Sigmoid colon (tissue), 7 donors: ENCODE data around the gene MCCC1. TPM values are rescaled to one million over a fixed set of nuclear protein-coding genes. Genes with fewer than 3 reads are reported as not detected.
"Not testable (repeated sequence)": the region's sequence is repeated elsewhere in the genome, so short reads cannot be mapped to it uniquely, and the experiment has no call there.

Source experiments
- DNase-seq: peaks from one replicate; pipeline ENCODE4 v3.0.0-alpha.2; 2019
- H3K27ac ChIP-seq, 4 donors: fragments of 200-600 bp; sonication (generic); one replicate each; pipeline ENCODE4 v1.5.1; 2016 to 2019; ENCODE audit warnings: mild to moderate bottlenecking in 1 of 4
- H3K27me3 ChIP-seq, 3 donors: fragments of 200-600 bp; sonication (generic); one replicate each; pipeline ENCODE4 v1.5.1; 2019; ENCODE audit warnings: mild to moderate bottlenecking in 1 of 3
- H3K36me3 ChIP-seq, 4 donors: fragments of 200-600 bp; sonication (generic); one replicate each; pipeline ENCODE4 v1.5.1; 2016 to 2019
- H3K4me1 ChIP-seq, 4 donors: fragments of 200-600 bp; sonication (generic); one replicate each; pipeline ENCODE4 v1.5.1; 2017 to 2019
- H3K4me3 ChIP-seq, 4 donors: fragments of 200-600 bp; sonication (generic); one replicate each; pipeline ENCODE4 v1.5.1; 2017 to 2019; ENCODE audit warnings: mild to moderate bottlenecking in 2 of 4, moderate library complexity in 1 of 4
- H3K9me3 ChIP-seq, 4 donors: fragments of 200-600 bp in 3 of 4; sonication (generic) in 3 of 4; one replicate each; pipeline versions ENCODE4 v1.5.1 to v1.6.1; 2013 to 2019
- EP300 ChIP-seq, 4 donors: sonication (generic); formaldehyde crosslinking; IDR thresholded peaks; one replicate each; pipeline ENCODE4 v1.6.1; 2017; ENCODE audit warnings: antibody characterized with exemption in 4 of 4
- POLR2A ChIP-seq, 2 donors: fragments of 450-650 bp; IDR thresholded peaks; one replicate each; pipeline ENCODE4 v1.6.1; 2016; ENCODE audit warnings: antibody characterized with exemption in 2 of 2, mild to moderate bottlenecking in 2 of 2, moderate library complexity in 2 of 2
- POLR2AphosphoS5 ChIP-seq, 4 donors: sonication (generic); formaldehyde crosslinking; IDR thresholded peaks; one replicate each; pipeline ENCODE4 v1.6.1; 2017; ENCODE audit warnings: antibody characterized with exemption in 4 of 4
- WGBS, 2 donors: extraction: QIAGEN DNeasy Blood & Tissue Kit; methylation state at CpG; one replicate each; pipeline ENCODE4 v1.1.7; 2013; 5-methylcytosine and 5-hydroxymethylcytosine counted together
- intact Hi-C: fragments of 100-400 bp; cut with DNase I; formaldehyde crosslinking; loops from one replicate; pipeline ENCODE4 v1.15.1; 2023
- polyA plus RNA-seq, 3 donors: library from polyadenylated mRNA; stranded (reverse); fragments of 200-250 nt; gene quantifications; one replicate each; pipeline ENCODE4 v1.2.3, GENCODE V29; 2013
- total RNA-seq, 4 donors: library from RNA; depleted of rRNA; stranded (reverse); fragments of >200 nt; gene quantifications; one replicate each; pipeline ENCODE4 v1.1.0, GENCODE V29; 2016
- TF ChIP-seq, protein P1 (sequence below), 4 experiments: fragments of 450-650 bp in 3 of 4; fragments of 200-600 bp in 1 of 4; IDR thresholded peaks; one replicate each; pipeline ENCODE4 v1.5.1; 2016 to 2019; ENCODE audit warnings: antibody characterized with exemption in 4 of 4, mild to moderate bottlenecking in 3 of 4, moderate library complexity in 2 of 4
- donor health status: healthy with polysubstance abuse.
- donor health status: Bipolar disorder and iron deficiency.
- donor health status: healthy.

The MCCC1 gene
- total and polyA plus RNA-seq, 7 donors, result 18.0 to 28.2 (median 21.4) TPM

DNA sequence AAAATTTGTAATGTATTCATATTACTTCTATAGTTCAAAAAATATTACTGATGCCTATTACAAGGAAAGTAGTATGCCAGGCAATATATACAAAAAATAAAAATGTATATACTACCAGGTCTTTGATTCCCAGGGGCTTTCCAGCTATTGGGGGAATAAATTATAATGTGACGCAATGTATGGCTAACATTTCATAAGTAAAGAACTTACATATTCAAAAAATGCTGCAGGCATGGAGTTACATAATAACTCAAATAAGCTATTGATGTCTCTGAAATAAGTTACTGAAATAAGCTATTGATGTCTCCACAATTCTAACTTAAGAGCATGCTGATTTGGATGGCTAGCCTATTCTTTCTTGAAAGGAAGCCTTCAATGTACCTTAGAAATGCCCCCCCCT, 30.2 kb downstream of the MCCC1 start:
- intact Hi-C loops, result no loop called here
- WGBS, 2 donors, result 0 to 46% methylated on average over 1 of the region's 1 CpG
- H3K27ac ChIP-seq, result no peak overlapping the region
- no peak for DNase-seq
- H3K36me3 ChIP-seq, result peaks cover 0 to 81% (median 19%) of the 10 kb centered on the region in 4 donors
- no peaks in the 10 kb centered on the region for H3K27me3 ChIP-seq
- H3K4me1 ChIP-seq, result no peaks in the 10 kb centered on the region
- no peaks in the 10 kb centered on the region for H3K9me3 ChIP-seq
- TF ChIP-seq EP300 (IDR thresholded peaks at IDR 0.05) (no peak), POLR2AphosphoS5 (IDR thresholded peaks at IDR 0.05) (no peak), POLR2A (IDR thresholded peaks at IDR 0.05) (no peak)
- TF ChIP-seq, protein P1, sequence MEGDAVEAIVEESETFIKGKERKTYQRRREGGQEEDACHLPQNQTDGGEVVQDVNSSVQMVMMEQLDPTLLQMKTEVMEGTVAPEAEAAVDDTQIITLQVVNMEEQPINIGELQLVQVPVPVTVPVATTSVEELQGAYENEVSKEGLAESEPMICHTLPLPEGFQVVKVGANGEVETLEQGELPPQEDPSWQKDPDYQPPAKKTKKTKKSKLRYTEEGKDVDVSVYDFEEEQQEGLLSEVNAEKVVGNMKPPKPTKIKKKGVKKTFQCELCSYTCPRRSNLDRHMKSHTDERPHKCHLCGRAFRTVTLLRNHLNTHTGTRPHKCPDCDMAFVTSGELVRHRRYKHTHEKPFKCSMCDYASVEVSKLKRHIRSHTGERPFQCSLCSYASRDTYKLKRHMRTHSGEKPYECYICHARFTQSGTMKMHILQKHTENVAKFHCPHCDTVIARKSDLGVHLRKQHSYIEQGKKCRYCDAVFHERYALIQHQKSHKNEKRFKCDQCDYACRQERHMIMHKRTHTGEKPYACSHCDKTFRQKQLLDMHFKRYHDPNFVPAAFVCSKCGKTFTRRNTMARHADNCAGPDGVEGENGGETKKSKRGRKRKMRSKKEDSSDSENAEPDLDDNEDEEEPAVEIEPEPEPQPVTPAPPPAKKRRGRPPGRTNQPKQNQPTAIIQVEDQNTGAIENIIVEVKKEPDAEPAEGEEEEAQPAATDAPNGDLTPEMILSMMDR (IDR thresholded peaks at IDR 0.05), result no peak
- H3K4me3 ChIP-seq, result no peak overlapping the region

DNA sequence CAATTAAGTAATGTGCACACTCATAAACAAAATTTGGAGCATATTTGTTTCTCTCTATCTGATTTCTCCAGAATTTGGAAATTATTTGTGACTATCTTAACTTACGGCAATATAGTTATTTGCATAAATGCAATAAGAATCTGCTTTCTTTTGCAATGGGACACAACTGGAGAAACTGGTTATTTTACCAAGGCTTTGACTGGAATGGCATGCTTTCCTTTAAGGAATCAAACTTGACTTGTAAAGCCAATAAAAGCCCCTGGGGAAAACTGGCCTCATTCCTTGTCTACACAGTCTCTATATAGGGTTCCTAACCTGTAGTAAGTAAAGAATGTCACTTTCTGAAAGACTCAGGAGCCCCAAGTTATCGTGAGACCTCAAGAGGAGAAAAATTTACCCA, 32.4 kb downstream of the MCCC1 start:
- H3K36me3 ChIP-seq, result peaks cover 0 to 76% (median 18%) of the 10 kb centered on the region in 4 donors
- H3K4me1 ChIP-seq, DNase-seq, H3K27me3 ChIP-seq, H3K4me3 ChIP-seq, intact Hi-C loops, H3K27ac ChIP-seq, H3K9me3 ChIP-seq: not testable (repeated sequence)
- 97% methylated on average over 2 of the region's 2 CpGs for WGBS, 2 donors

DNA sequence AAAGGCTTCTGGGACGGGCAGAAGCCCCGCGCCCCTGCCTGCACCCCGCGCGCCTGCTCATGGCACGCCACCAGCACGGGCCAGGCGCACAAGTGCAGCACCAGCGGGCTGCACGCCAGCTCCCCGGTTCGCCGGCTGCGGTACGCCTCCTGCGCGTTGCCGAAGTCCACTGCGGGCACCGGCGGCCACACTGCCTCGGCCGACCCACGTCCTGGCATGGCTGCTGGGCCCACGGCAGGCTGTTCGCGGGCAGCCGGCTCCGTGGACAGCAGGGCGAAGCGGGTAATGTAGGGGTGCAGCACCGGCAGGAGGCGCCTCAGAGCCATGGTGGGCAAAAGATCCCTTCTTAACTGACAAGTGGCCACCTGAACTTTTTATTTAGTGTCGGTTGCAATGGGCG, 34.8 kb downstream of the MCCC1 start:
- DNase-seq, result no peak
- H3K4me3 ChIP-seq, result no peak overlapping the region
- TF ChIP-seq POLR2AphosphoS5 (IDR thresholded peaks at IDR 0.05), result no peak
- TF ChIP-seq EP300 (IDR thresholded peaks at IDR 0.05), result no peak
- no peak for TF ChIP-seq POLR2A (IDR thresholded peaks at IDR 0.05)
- TF ChIP-seq, protein P1 (IDR thresholded peaks at IDR 0.05), result no peak
- no peaks in the 10 kb centered on the region for H3K9me3 ChIP-seq
- peaks cover 0 to 52% (median 7%) of the 10 kb centered on the region in 4 donors for H3K36me3 ChIP-seq
- no peaks in the 10 kb centered on the region for H3K4me1 ChIP-seq
- 96 to 97% methylated on average over 36 of the region's 36 CpGs for WGBS, 2 donors
- H3K27me3 ChIP-seq, result no peaks in the 10 kb centered on the region
- no peak overlapping the region for H3K27ac ChIP-seq
- intact Hi-C loops, result no loop called here

DNA sequence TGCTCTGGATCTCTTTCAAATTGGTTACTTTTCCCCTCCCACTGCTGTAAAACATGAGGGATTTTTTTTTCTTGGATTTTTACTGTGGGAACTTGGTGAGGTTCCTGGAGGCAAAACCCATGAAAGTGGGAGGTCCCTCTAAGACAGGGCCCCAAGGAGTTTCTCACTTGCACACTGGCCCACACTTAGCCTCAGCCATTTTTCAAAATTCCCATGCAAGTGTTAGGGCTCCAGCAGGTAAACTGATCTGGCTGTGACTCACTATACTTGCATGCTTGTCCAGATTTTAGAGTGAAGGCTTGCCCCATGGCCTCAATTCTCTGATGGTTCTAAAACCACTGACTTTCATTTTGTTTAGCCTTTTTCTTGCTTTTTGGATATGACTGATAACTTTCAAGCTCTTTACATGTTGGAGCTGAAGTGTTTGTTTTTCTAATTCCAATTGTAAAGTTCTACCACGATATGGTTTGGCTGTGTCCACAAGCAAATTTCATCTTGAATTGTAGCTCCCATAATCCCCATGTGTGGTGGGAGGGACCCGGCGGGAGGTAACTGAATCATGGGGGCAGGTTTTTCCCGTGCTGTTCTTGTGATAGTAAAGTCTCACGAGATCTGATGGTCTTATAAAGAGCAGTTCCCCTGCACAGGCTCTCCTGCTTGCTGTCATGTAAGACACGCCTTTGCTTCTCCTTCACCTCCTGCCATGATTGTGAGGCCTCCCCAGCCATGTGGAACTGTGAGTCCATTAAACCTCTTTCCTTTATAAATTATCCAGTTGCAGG, 37.7 kb downstream of the MCCC1 start:
- Histone ChIP-seq H3K27me3 (no peaks in the 10 kb centered on the region), H3K36me3 (peaks cover 0 to 33% (median 7%) of the 10 kb centered on the region in 4 donors), H3K9me3 (no peaks in the 10 kb centered on the region), H3K27ac (no peak overlapping the region), H3K4me3 (no peak overlapping the region), H3K4me1 (no peaks in the 10 kb centered on the region)
- TF ChIP-seq, protein P1 (IDR thresholded peaks at IDR 0.05), result no peak
- TF ChIP-seq EP300 (IDR thresholded peaks at IDR 0.05) (no peak), POLR2AphosphoS5 (IDR thresholded peaks at IDR 0.05) (no peak)
- no peak for DNase-seq
- 87 to 95% methylated on average over 6 of the region's 6 CpGs for WGBS, 2 donors
- intact Hi-C loops, result no loop called here

DNA sequence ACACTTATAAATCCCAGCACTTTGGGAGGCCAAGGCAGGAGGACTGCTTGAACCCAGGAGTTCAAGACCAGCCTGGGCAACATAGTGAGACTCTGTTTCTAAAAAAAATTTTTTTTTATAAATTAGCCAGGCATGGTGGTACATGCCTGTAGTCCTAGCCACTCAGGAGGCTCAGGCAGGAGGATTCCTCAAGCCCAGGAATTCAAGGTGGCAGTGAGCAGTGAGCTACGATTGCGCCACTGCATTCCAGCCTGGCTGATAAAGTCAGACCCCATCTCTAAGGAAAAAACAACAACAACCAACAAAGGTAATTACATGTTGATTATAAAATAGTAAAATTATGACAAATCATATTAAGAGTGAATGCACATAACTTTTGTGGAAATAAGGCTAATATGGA, 40.9 kb downstream of the MCCC1 start:
- Histone ChIP-seq H3K4me1 (no peaks in the 10 kb centered on the region), H3K27me3 (no peaks in the 10 kb centered on the region), H3K9me3 (no peaks in the 10 kb centered on the region), H3K27ac (no peak overlapping the region), H3K36me3 (peaks cover 0 to 32% (median 13%) of the 10 kb centered on the region in 4 donors), H3K4me3 (no peak overlapping the region)
- intact Hi-C loops, result no loop called here
- WGBS, 2 donors, result 98 to 99% methylated on average over 2 of the region's 2 CpGs
- TF ChIP-seq POLR2AphosphoS5 (IDR thresholded peaks at IDR 0.05) (no peak), POLR2A (IDR thresholded peaks at IDR 0.05) (no peak), EP300 (IDR thresholded peaks at IDR 0.05) (no peak)
- TF ChIP-seq, protein P1 (IDR thresholded peaks at IDR 0.05), result no peak
- no peak for DNase-seq
